OCI-LY7 (cell line): ENCODE measurements around the gene HOXC6.

Source experiments
- CTCF ChIP-seq: fragments of 200-600 bp; sonication (generic); conservative IDR thresholded peaks from 2 replicates; pipeline ENCODE4 v1.5.1; 2014; ENCODE audit warnings: mild to moderate bottlenecking, antibody characterized with exemption, low read length, moderate library complexity, mixed read lengths
- EZH2phosphoT487 ChIP-seq: fragments of 200-600 bp; sonication (generic); IDR thresholded peaks from 2 replicates; pipeline ENCODE4 v1.6.1; 2018; ENCODE audit warnings: low read depth, borderline replicate concordance, mild to moderate bottlenecking, mixed run types, antibody characterized with exemption, low read length, moderate library complexity, mixed read lengths

- no peak for TF ChIP-seq CTCF
- TF ChIP-seq EZH2phosphoT487: no peak
Measured at GRCh38 chr12:54046809-54047159, 18.5 kb downstream of the HOXC6 start.
